HepG2 (cell line): ENCODE measurements around the gene ISG20. TPM values are rescaled to one million over a fixed set of nuclear protein-coding genes. Genes with fewer than 3 reads are reported as not detected.
A peak's percentile ranks its signal among the peaks of the same experiment; 100 is the strongest.

Experiments used
- ATAC-seq: fragments of 200-7000 bp; cut with Tn5 transposase; 3 replicates; pipeline ENCODE4 v1.9.1; 2020; ENCODE audit warnings: mild to moderate bottlenecking, moderate library complexity
- BruUV-seq: library from RNA; stranded (reverse); fragments of 400-500 nt; replicated peaks from 2 replicates; lab custom pipeline; 2021; lab: Mats Ljungman, UMichigan
- CTCF ChIA-PET: fragments of 300-600 bp; formaldehyde crosslinking; extraction: SDS; loops from one replicate; lab custom pipeline; 2021; ENCODE audit warnings: low total read pairs, inconsistent platforms, low intra/inter-chr PET ratio; lab: Yijun Ruan, JAX
- POLR2A ChIA-PET: fragments of 350-600 bp; sonication (Branson Sonifier 250); formaldehyde crosslinking; loops from one replicate; lab custom pipeline; 2020; ENCODE audit warnings: antibody characterized with exemption, inconsistent platforms; lab: Yijun Ruan, JAX
- DNase-seq: peaks from one replicate; pipeline ENCODE4 v3.0.0-alpha.2; 2015; ENCODE audit warnings: low spot score
- FAIRE-seq: peaks from 3 replicates; lab custom pipeline; 2011; peaks lifted over from hg19 to GRCh38; lab: Jason Lieb, UNC
- H2AFZ ChIP-seq: one replicate; pipeline ENCODE4 v1.6.1; 2011; ENCODE audit warnings: low read length, inconsistent platforms
- H3K27ac ChIP-seq: fragments of 300-600 bp; 3 replicates; pipeline ENCODE4 v1.8.0; 2011; ENCODE audit warnings: mixed run types, mild to moderate bottlenecking, mixed read lengths, low read length, inconsistent platforms; ENCODE audit not compliant: insufficient read depth; ENCODE audit errors: extremely low read length
- H3K27me3 ChIP-seq, 2 experiments: fragments of 200-600 bp in 1 of 2; 2 replicates in 1 of 2; 3 replicates in 1 of 2; pipeline versions ENCODE4 v1.6.0 to v1.8.0; 2011; ENCODE audit warnings: low read length in 2 of 2, mild to moderate bottlenecking in 2 of 2, moderate library complexity in 2 of 2, inconsistent platforms in 1 of 2; ENCODE audit not compliant: insufficient read depth in 2 of 2, control insufficient read depth in 1 of 2
- H3K36me3 ChIP-seq, 2 experiments: fragments of 200-600 bp in 1 of 2; replicated peaks in 1 of 2; 2 replicates in 1 of 2; 3 replicates in 1 of 2; pipeline versions ENCODE4 v1.5.1 to v1.8.0; 2011; ENCODE audit warnings: low read length in 2 of 2, inconsistent platforms in 1 of 2; ENCODE audit not compliant: insufficient read depth in 2 of 2, control insufficient read depth in 1 of 2
- H3K4me1 ChIP-seq: 2 replicates; pipeline ENCODE4 v1.5.1; 2012; ENCODE audit warnings: low read length, inconsistent platforms; ENCODE audit not compliant: insufficient read depth
- H3K4me2 ChIP-seq: 2 replicates; pipeline ENCODE4 v1.6.0; 2011; ENCODE audit warnings: low read depth, low read length, inconsistent platforms
- H3K4me3 ChIP-seq, 3 experiments: fragments of 200-600 bp in 1 of 3; sonication (generic), shearing (Covaris generic) in 1 of 3; replicated peaks in 1 of 3; 2 replicates each; pipeline ENCODE4 v1.5.1; 2011 to 2016; ENCODE audit warnings: low read length in 3 of 3, inconsistent platforms in 2 of 3, low read depth in 2 of 3, mild to moderate bottlenecking in 2 of 3, control low read depth in 1 of 3, mixed read lengths in 1 of 3; ENCODE audit not compliant: insufficient read depth in 1 of 3
- H3K79me2 ChIP-seq: one replicate; pipeline ENCODE4 v1.6.1; 2011; ENCODE audit warnings: low read length, inconsistent platforms; ENCODE audit not compliant: insufficient read depth
- H3K9ac ChIP-seq: 2 replicates; pipeline ENCODE4 v1.6.0; 2011; ENCODE audit warnings: mild to moderate bottlenecking, low read depth, low read length, inconsistent platforms; ENCODE audit not compliant: insufficient read depth
- H3K9me3 ChIP-seq: 2 replicates; pipeline ENCODE4 v1.5.1; 2012; ENCODE audit warnings: mild to moderate bottlenecking, low read length
- H4K20me1 ChIP-seq: 2 replicates; pipeline ENCODE4 v1.6.0; 2011; ENCODE audit warnings: inconsistent platforms, mild to moderate bottlenecking, low read length, moderate library complexity; ENCODE audit not compliant: insufficient read depth
- AGO2 ChIP-seq: fragments of 200-400 bp; formaldehyde crosslinking; optimal IDR thresholded peaks from 2 replicates; pipeline ENCODE3; 2017; ENCODE audit warnings: mild to moderate bottlenecking, low read depth, low read length, moderate library complexity
- HNRNPL ChIP-seq: fragments of 200-400 bp; formaldehyde crosslinking; IDR thresholded peaks from 2 replicates; pipeline ENCODE4 v1.6.1; 2017; ENCODE audit warnings: mild to moderate bottlenecking, low read depth, low read length
- KLF16 ChIP-seq, 2 experiments: sonication (generic) in 1 of 2; formaldehyde crosslinking in 1 of 2; IDR thresholded peaks; 2 replicates each; pipeline versions ENCODE4 v1.6.1 to v1.8.0; 2016 to 2023; ENCODE audit warnings: missing genetic modification reagents in 2 of 2, missing compliant biosample characterization in 1 of 2
- MTERF4 ChIP-seq: sonication (generic); formaldehyde crosslinking; IDR thresholded peaks from 2 replicates; pipeline ENCODE4 v1.8.0; 2023; ENCODE audit warnings: mild to moderate bottlenecking, missing genetic modification reagents
- RBFOX2 ChIP-seq: fragments of 200-400 bp; formaldehyde crosslinking; IDR thresholded peaks from 2 replicates; pipeline ENCODE4 v1.6.1; 2017; ENCODE audit warnings: low read depth, mild to moderate bottlenecking, low read length
- ZNF549 ChIP-seq: sonication (generic); formaldehyde crosslinking; IDR thresholded peaks from 2 replicates; pipeline ENCODE4 v1.5.0; 2020; ENCODE audit warnings: missing genetic modification reagents
- ZNF687 ChIP-seq: sonication (generic); formaldehyde crosslinking; IDR thresholded peaks from 2 replicates; pipeline ENCODE4 v1.5.1; 2020; ENCODE audit warnings: mild to moderate bottlenecking, missing genetic modification reagents, moderate library complexity
- WGBS: methylation state at CpG from one replicate; pipeline ENCODE4 v1.1.6; 2017; ENCODE audit warnings: low lambda C conversion rate; 5-methylcytosine and 5-hydroxymethylcytosine counted together
- in situ Hi-C: cut with HindIII; loops from 2 replicates; pipeline ENCODE4 v1.10.0; 2017; ENCODE audit warnings: low pct_unique_long_range_greater_than_20kb; ENCODE audit not compliant: extremely low pct_ligation_motif_present
- intact Hi-C: fragments of 100-400 bp; cut with micrococcal nuclease; formaldehyde crosslinking; loops from one replicate; pipeline ENCODE4 v1.10.0; 2022; ENCODE audit not compliant: unreplicated experiment
- polyA plus RNA-seq, 8 experiments: library from polyadenylated mRNA; depleted of rRNA in 3 of 8; stranded (reverse) in 7 of 8; unstranded in 1 of 8; fragments of >200 nt; fragmentation: Illumina TruSeq in 4 of 8; extraction: Trizol in 4 of 8; gene quantifications; 2 replicates each; pipeline versions ENCODE4 v1.2.1 to v1.2.3, GENCODE V29; 2011 to 2016; ENCODE audit warnings: low read depth in 4 of 8, missing spikeins in 1 of 8, mixed read lengths in 1 of 8; ENCODE audit not compliant: insufficient read depth in 1 of 8
- total RNA-seq, 5 experiments: library from RNA; depleted of rRNA; stranded (reverse); fragments of >200 nt; fragmentation: Illumina TruSeq; extraction: Trizol; gene quantifications; 2 replicates each; pipeline ENCODE4 v1.2.3, GENCODE V29; 2016; ENCODE audit warnings: low read depth in 1 of 5
- TF ChIP-seq, protein P1 (sequence below): IDR thresholded peaks from 2 replicates; pipeline ENCODE4 v1.6.1; 2016; ENCODE audit warnings: low read depth, control low read depth

Gene ISG20
- total and polyA plus RNA-seq, 2 of the 13 experiments (the other 11 are each of a cell fraction or from before 2014, with no cell fraction given), result 6.3 to 31.5 TPM

DNA sequence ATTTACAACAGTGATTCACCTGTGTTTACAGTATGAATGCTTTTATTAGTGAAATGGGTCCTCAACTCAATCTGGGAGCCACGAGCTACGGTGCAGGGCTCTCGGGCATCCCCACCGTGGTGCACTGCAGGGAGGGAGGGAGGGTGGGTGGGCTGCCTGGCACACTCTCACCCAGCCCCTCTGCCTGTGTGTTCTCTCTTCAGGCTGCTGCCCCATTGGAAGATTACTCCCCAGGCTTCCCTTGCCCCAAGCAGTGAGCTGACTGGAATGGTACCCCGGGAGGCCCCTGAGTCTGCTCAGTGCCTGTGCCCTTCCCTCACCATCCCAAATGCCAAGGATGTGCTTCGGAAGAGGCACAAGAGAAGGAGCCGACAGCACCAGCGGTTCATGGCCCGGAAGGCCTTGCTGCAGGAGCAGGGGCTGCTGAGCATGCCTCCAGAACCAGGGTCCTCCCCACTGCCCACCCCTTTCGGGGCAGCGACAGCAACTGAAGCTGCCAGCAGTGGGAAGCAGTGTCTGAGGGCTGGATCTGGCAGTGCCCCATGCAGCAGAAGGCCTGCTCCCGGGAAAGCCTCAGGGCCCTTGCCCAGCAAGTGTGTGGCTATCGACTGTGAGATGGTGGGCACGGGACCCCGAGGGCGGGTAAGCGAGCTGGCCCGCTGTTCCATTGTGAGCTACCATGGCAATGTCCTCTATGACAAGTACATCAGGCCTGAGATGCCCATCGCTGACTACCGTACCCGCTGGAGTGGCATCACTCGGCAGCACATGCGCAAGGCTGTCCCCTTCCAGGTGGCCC lies 12.7 kb upstream of the ISG20 start:
- Histone ChIP-seq H3K4me2 (no peak overlapping the region; the same call in 1 of the 2 replicates), H3K9ac (no peak overlapping the region), H3K4me3 (no peak overlapping the region), H4K20me1 (peaks cover 71% of the 10 kb centered on the region), H3K27ac (no peak overlapping the region), H3K4me1 (peaks cover 57% of the 10 kb centered on the region), H3K36me3 (peaks cover 33 to 64% of the 10 kb centered on the region in 2 experiments), H2AFZ (no peak overlapping the region), H3K27me3 (no peaks in the 10 kb centered on the region), H3K9me3 (no peaks in the 10 kb centered on the region), H3K79me2 (peaks cover 77% of the 10 kb centered on the region)
- CTCF ChIA-PET, result no interaction called here
- in situ Hi-C loops (no loop called here), intact Hi-C loops (loop anchor here (10.0 kb wide), 1 partner anchor 209 kb away; no protein-coding TSS in a partner anchor)
- DNase-seq (no peak), FAIRE-seq (no peak), ATAC-seq (no peak)
- TF ChIP-seq MTERF4 (CRISPR knock-in tag) (no peak), RBFOX2 (peak; percentile 57), KLF16 (CRISPR knock-in tag; IDR thresholded peaks at IDR 0.05) (no peak), HNRNPL (0 out of 2 replicates have a peak, but pooled peaks have one; percentile 25), ZNF549 (CRISPR knock-in tag) (no peak), AGO2 (peak; percentile 82), ZNF687 (CRISPR knock-in tag) (peak; percentile 35; the same call in 1 of the 2 replicates)
- TF ChIP-seq, protein P1, sequence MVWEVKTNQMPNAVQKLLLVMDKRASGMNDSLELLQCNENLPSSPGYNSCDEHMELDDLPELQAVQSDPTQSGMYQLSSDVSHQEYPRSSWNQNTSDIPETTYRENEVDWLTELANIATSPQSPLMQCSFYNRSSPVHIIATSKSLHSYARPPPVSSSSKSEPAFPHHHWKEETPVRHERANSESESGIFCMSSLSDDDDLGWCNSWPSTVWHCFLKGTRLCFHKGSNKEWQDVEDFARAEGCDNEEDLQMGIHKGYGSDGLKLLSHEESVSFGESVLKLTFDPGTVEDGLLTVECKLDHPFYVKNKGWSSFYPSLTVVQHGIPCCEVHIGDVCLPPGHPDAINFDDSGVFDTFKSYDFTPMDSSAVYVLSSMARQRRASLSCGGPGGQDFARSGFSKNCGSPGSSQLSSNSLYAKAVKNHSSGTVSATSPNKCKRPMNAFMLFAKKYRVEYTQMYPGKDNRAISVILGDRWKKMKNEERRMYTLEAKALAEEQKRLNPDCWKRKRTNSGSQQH (CRISPR knock-in tag), result no peak
- BruUV-seq, result no TSS peak
- POLR2A ChIA-PET, result interaction anchor here (0.6 to 2.7 kb wide), 3 partner anchors 10 to 377 kb away, joined by 4 to 19 read pairs (median 9); no protein-coding TSS in a partner anchor
- WGBS, result 85% methylated on average over 11 of the region's 23 CpGs
